Endothelial cell of umbilical vein (primary cell): ENCODE measurements around the gene RALGAPA1. TPM values are rescaled to one million over a fixed set of nuclear protein-coding genes. Genes with fewer than 3 reads are reported as not detected.

Experiments used
- BruUV-seq: library from RNA; stranded (reverse); fragments of 400-500 nt; replicated peaks from 2 replicates; lab custom pipeline; 2021; lab: Mats Ljungman, UMichigan
- CTCF ChIA-PET: fragments of 300-600, 350-600 bp; sonication (Branson Sonifier 250); formaldehyde crosslinking; loops from one replicate; lab custom pipeline; 2021; ENCODE audit warnings: antibody characterized with exemption, inconsistent platforms; lab: Charles Lee
- POLR2A ChIA-PET: fragments of 300-600, 350-600 bp; sonication (Branson Sonifier 250); formaldehyde crosslinking; loops from one replicate; lab custom pipeline; 2021; ENCODE audit warnings: antibody characterized with exemption, inconsistent platforms; lab: Charles Lee
- DNase-seq: peaks from one replicate; pipeline ENCODE4 v3.0.0-alpha.2; 2011; ENCODE audit warnings: low read depth, low spot score
- FAIRE-seq: peaks from 2 replicates; lab custom pipeline; 2011; peaks lifted over from hg19 to GRCh38; lab: Jason Lieb, UNC
- H2AFZ ChIP-seq: 2 replicates; pipeline ENCODE4 v1.6.0; 2012; ENCODE audit warnings: low read depth, low read length, control low read depth, inconsistent platforms
- H3K27ac ChIP-seq: 2 replicates; pipeline ENCODE4 v1.5.1; 2011; ENCODE audit warnings: low read depth, mild to moderate bottlenecking, control low read depth, low read length, moderate library complexity; ENCODE audit not compliant: insufficient read depth
- H3K27me3 ChIP-seq, 2 experiments: 2 replicates each; pipeline versions ENCODE4 v1.6.0 to v1.6.1; 2011; ENCODE audit warnings: low read length in 2 of 2, mixed read lengths in 1 of 2; ENCODE audit not compliant: control insufficient read depth in 2 of 2, insufficient read depth in 2 of 2
- H3K36me3 ChIP-seq, 2 experiments: 2 replicates in 1 of 2; 3 replicates in 1 of 2; pipeline ENCODE4 v1.5.1; 2011; ENCODE audit warnings: low read length in 2 of 2, mild to moderate bottlenecking in 1 of 2, moderate library complexity in 1 of 2; ENCODE audit not compliant: control insufficient read depth in 2 of 2, insufficient read depth in 2 of 2; ENCODE audit errors: extremely low read depth in 1 of 2
- H3K4me1 ChIP-seq: 3 replicates; pipeline ENCODE4 v1.5.1; 2011; ENCODE audit warnings: mild to moderate bottlenecking, low read length; ENCODE audit not compliant: control insufficient read depth, insufficient read depth; ENCODE audit errors: extremely low read depth
- H3K4me2 ChIP-seq: 2 replicates; pipeline ENCODE4 v1.6.1; 2011; ENCODE audit warnings: low read length, control low read depth, mixed read lengths; ENCODE audit not compliant: insufficient read depth
- H3K4me3 ChIP-seq, 3 experiments: fragments of 200-600 bp in 1 of 3; sonication (generic), shearing (Covaris generic) in 1 of 3; replicated peaks in 1 of 3; 2 replicates each; pipeline ENCODE4 v1.5.1; 2011 to 2016; ENCODE audit warnings: control low read depth in 3 of 3, low read length in 3 of 3, mild to moderate bottlenecking in 2 of 3, inconsistent platforms in 1 of 3, low read depth in 1 of 3, moderate library complexity in 1 of 3; ENCODE audit not compliant: insufficient read depth in 1 of 3
- H3K79me2 ChIP-seq: 2 replicates; pipeline ENCODE4 v1.6.0; 2012; ENCODE audit warnings: low read length, inconsistent platforms; ENCODE audit not compliant: control insufficient read depth, insufficient read depth
- H3K9ac ChIP-seq: replicated peaks from 2 replicates; pipeline ENCODE3; 2011; ENCODE audit warnings: low read length, control low read depth; ENCODE audit not compliant: insufficient read depth; ENCODE audit errors: extremely low read depth
- H3K9me1 ChIP-seq: replicated peaks from 3 replicates; pipeline ENCODE4 v1.6.0; 2011; ENCODE audit warnings: mild to moderate bottlenecking, low read length; ENCODE audit not compliant: control insufficient read depth, insufficient read depth; ENCODE audit errors: extremely low read depth
- H3K9me3 ChIP-seq: replicated peaks from 2 replicates; pipeline ENCODE4 v1.5.1; 2012; ENCODE audit warnings: low read length, inconsistent platforms; ENCODE audit not compliant: control insufficient read depth, insufficient read depth
- H4K20me1 ChIP-seq: replicated peaks from 2 replicates; pipeline ENCODE3; 2011; ENCODE audit warnings: mild to moderate bottlenecking, low read length; ENCODE audit not compliant: control insufficient read depth, insufficient read depth; ENCODE audit errors: extremely low read depth
- CTCF ChIP-seq, 2 donors: IDR thresholded peaks; 1 replicate in 1 of 2; 2 replicates in 1 of 2; pipeline ENCODE4 v1.5.1; 2011; ENCODE audit warnings: low read length in 2 of 2, mild to moderate bottlenecking in 2 of 2, moderate library complexity in 2 of 2, control low read depth in 1 of 2, inconsistent platforms in 1 of 2, low read depth in 1 of 2; ENCODE audit not compliant: insufficient read depth in 1 of 2; ENCODE audit errors: extremely low read depth in 1 of 2
- EZH2 ChIP-seq: IDR thresholded peaks from 2 replicates; pipeline ENCODE4 v1.6.1; 2012; ENCODE audit warnings: borderline replicate concordance, low read depth, mild to moderate bottlenecking, moderate library complexity, low read length, inconsistent platforms; ENCODE audit not compliant: severe bottlenecking
- FOS ChIP-seq: IDR thresholded peaks from 2 replicates; pipeline ENCODE4 v1.6.1; 2011; ENCODE audit warnings: mild to moderate bottlenecking, low read length, moderate library complexity, borderline replicate concordance; ENCODE audit not compliant: insufficient read depth
- GATA2 ChIP-seq: IDR thresholded peaks from 2 replicates; pipeline ENCODE4 v1.7.0; 2011; ENCODE audit warnings: low read depth, mild to moderate bottlenecking, moderate library complexity, mixed read lengths, low read length; ENCODE audit not compliant: insufficient read length, insufficient read depth
- JUN ChIP-seq: IDR thresholded peaks from 2 replicates; pipeline ENCODE4 v1.6.1; 2011; ENCODE audit warnings: borderline replicate concordance, low read depth; ENCODE audit not compliant: insufficient read length, insufficient read depth
- MAX ChIP-seq: IDR thresholded peaks from 2 replicates; pipeline ENCODE4 v1.6.1; 2011; ENCODE audit not compliant: insufficient read depth, insufficient read length
- MYC ChIP-seq: IDR thresholded peaks from one replicate; pipeline ENCODE4 v1.6.1; 2011; ENCODE audit warnings: mild to moderate bottlenecking, low read depth, low read length
- POLR2A ChIP-seq: IDR thresholded peaks from 2 replicates; pipeline ENCODE4 v1.6.1; 2012; ENCODE audit warnings: low read depth, mild to moderate bottlenecking, control low read depth, low read length
- POLR2AphosphoS5 ChIP-seq: IDR thresholded peaks from 2 replicates; pipeline ENCODE4 v1.6.1; 2012; ENCODE audit warnings: low read depth, mild to moderate bottlenecking, control low read depth, low read length, moderate library complexity; ENCODE audit not compliant: insufficient read depth
- dilution Hi-C: fragments of 300-500 bp; cut with MboI; formaldehyde crosslinking; loops from one replicate; pipeline ENCODE4 v1.15.0; 2019; ENCODE audit warnings: low sequenced_read_pairs; ENCODE audit not compliant: extremely low pct_ligation_motif_present
- intact Hi-C: fragments of 100-400 bp; cut with micrococcal nuclease; formaldehyde crosslinking; loops from one replicate; pipeline ENCODE4 v1.10.0; 2022
- polyA plus RNA-seq, 4 experiments: library from polyadenylated mRNA; depleted of rRNA in 3 of 4; stranded (reverse) in 3 of 4; unstranded in 1 of 4; fragments of >200 nt; gene quantifications; 2 replicates each; pipeline versions ENCODE4 v1.2.1 to v1.2.3, GENCODE V29; 2011 to 2012; ENCODE audit warnings: missing spikeins in 1 of 4
- total RNA-seq: library from RNA; stranded (reverse); gene quantifications from 2 replicates; pipeline ENCODE4 v1.2.3, GENCODE V29; 2021

Gene RALGAPA1
- total and polyA plus RNA-seq, 2 donors (not counting 3 experiments of a cell fraction or from before 2014, with no cell fraction given), result 6.1 to 30.9 TPM

- no peak for TF ChIP-seq JUN
- TF ChIP-seq EZH2, result no peak
- no peak for TF ChIP-seq POLR2A
- TF ChIP-seq GATA2, result no peak
- TF ChIP-seq MAX, result no peak
- no peak for TF ChIP-seq MYC
- no peak for TF ChIP-seq FOS
- no peak for TF ChIP-seq POLR2AphosphoS5
- no peak for TF ChIP-seq CTCF (IDR thresholded peaks at IDR 0.05; ENCODE audit: extremely low read depth in 1 of 2, insufficient read depth in 1 of 2, low read depth in 1 of 2, low read length in 2 of 2)
- Histone ChIP-seq H3K4me1 (no peaks in the 10 kb centered on the region), H3K27me3 (no peaks in the 10 kb centered on the region), H3K9me1 (no peaks in the 10 kb centered on the region), H3K27ac (no peak overlapping the region), H3K9ac (no peak overlapping the region), H3K4me3 (no peak overlapping the region), H4K20me1 (no peaks in the 10 kb centered on the region), H3K9me3 (no peaks in the 10 kb centered on the region), H3K4me2 (no peak overlapping the region), H2AFZ (no peak overlapping the region), H3K79me2 (no peaks in the 10 kb centered on the region), H3K36me3 (no peaks in the 10 kb centered on the region)
- POLR2A ChIA-PET, result no interaction called here
- intact Hi-C loops (no loop called here), dilution Hi-C loops (no loop called here)
- no TSS peak for BruUV-seq
- CTCF ChIA-PET, result interaction anchor here (1.0 to 1.3 kb wide), 3 partner anchors 37 to 287 kb away, joined by 3 read pairs; no protein-coding TSS in a partner anchor
- FAIRE-seq (no peak), DNase-seq (no peak)
These were observed 83.2 kb downstream of the RALGAPA1 start for GRCh38 chr14:35725930-35726329.
